ENCODE results near the gene TMEM125. TPM values are rescaled to one million over a fixed set of nuclear protein-coding genes. Genes with fewer than 3 reads are reported as not detected.

The TMEM125 gene
- total RNA-seq: 3.9 and 12.0 TPM in 2 replicates

GRCh38 chr1:43269627-43270375, at the start of gene TMEM125:
TSS of gene TMEM125 (plus strand) at chr1:43269983. CDS start at chr1:43272723, 2,740 bp downstream.
- DNase-seq (ENCODE audit: low read depth): no peak

DNA sequence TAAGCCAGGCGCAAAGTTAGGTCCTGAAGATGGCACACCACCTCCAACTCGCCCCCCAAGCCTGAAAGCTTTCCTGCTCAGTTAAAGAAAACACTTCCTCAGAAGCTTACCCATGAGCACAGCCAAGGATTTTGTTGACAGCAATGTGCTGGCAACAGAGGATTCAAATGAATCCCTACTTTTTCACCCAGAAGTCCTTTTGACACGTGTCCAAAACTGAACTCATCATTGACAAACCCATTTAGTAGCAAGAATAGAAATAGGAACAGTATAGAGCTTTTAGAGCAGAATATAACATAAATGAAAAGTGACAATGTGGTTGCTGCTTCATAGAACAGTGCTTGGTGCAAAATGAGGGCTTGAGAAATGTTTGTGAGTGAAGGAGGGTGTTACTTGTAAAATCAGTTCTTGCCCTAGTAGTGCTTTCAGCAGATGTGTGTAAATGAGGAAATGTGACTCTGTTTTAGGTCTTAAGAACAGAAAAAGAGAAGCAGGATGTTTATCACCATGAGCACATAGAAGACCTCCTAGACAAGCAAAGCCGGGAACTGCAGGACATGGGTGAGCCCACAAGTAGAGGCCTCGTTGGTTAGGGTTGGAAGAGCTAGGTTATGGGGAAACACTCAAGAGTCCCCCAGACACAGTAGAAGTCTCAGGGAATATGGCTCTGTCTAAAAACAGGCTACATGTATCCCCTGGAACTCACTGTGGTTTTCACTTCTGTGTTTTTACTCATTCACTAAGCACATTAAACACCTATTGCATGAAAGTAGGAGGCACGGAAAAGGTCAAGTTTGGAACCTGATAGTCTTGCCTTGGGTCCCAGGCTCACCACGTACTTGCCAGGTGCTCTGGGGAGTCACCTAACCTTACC, 48.6 kb upstream of the TMEM125 start:
- DNase-seq (ENCODE audit: low read depth): no peak

GRCh38 chr1:43221797-43222196, 48.0 kb upstream of the TMEM125 start:
- no peak for DNase-seq (ENCODE audit: low read depth)

- DNase-seq (ENCODE audit: low read depth): no peak
These were observed 46.9 kb upstream of the TMEM125 start for GRCh38 chr1:43222879-43223278.

DNA sequence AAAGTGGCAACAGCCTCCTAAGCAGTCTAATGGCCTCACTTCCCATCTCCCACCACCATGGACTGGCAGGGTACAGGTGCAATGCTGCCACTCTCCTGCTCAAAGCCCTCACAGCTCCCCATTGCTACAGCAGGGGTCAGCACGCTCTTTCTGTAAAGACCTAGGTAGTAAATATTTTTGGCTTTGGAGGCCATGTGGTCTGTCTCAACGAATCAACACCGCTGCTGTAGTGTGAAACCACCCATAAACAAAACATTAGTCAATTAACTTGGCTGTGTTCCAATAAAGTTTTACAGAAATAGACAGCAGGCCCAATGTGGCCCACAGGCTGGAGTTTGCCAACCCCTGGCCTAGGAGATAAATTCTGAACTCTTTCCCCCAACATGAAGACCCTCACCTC, 44.6 kb upstream of the TMEM125 start:
- DNase-seq (ENCODE audit: low read depth): peak; percentile 13

- DNase-seq (ENCODE audit: low read depth): peak; percentile 48
These were observed 42.5 kb upstream of the TMEM125 start for GRCh38 chr1:43227143-43227764.

- no peak for DNase-seq (ENCODE audit: low read depth)
These were observed 39.7 kb upstream of the TMEM125 start for GRCh38 chr1:43229826-43230780.

- DNase-seq (ENCODE audit: low read depth): peak; percentile 66
These were observed 37.7 kb upstream of the TMEM125 start for GRCh38 chr1:43232074-43232473.

DNA sequence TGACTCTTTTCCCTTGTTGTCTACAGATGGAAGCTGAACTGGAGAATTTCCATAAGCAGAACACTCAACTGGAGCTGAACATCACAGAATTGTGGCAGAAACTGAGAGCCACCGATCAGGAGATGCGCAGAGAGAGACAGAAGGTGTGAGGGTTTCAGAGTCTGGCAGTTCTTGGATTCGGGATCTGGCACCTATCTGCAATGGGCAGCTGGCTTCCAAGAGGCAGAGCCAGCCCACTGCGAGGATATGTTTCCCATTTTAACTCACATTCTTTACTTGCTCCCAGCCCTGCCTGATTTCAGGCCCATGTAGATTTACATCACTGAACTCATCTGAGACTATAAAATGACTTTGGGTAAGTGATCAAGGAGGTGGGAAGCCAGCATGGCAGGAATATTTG, 37.3 kb upstream of the TMEM125 start:
- DNase-seq (ENCODE audit: low read depth): no peak

DNA sequence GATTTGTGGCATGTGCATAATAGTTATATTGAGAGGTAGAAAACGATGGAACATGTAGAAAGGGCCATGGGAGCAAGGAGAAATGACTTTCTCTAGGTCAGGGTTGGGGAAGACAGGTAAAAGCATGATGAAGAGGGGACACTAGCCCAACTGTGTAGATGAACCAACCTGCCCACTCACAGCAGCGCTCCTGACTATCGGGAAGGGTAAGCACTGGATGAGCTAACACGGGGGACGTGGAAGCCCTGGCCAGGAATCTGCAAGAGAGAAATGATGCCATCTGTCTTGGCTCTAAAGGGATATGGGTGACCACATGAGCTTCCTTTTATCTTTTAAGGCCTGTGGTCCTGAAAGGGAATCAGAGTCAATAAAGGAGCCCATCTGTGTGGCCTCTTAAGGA, 36.2 kb upstream of the TMEM125 start:
- DNase-seq (ENCODE audit: low read depth): no peak

GRCh38 chr1:43234267-43234666, 35.5 kb upstream of the TMEM125 start:
- DNase-seq (ENCODE audit: low read depth): no peak

GRCh38 chr1:43235040-43235439, 34.7 kb upstream of the TMEM125 start:
- DNase-seq (ENCODE audit: low read depth): no peak

GRCh38 chr1:43235451-43236121, 34.2 kb upstream of the TMEM125 start:
- DNase-seq (ENCODE audit: low read depth): no peak

DNA sequence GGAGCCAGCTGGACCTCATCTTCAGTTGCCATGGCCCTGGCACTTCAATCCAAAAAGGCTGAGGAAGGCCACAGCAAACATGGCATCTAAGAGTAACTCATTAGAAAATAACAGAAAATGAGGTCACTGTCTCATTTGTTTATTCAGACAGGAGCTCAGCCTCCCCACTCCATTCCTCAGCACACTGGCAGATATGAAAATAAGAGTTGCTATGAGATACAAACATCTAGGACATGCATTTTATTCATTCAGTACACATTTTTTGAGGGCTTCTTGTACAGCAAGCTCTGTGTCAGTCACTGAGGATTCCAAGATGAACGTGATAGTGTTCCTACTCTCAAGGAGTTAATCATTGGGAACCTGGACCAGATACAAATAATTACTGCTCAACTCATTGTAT, 32.7 kb upstream of the TMEM125 start:
- no peak for DNase-seq (ENCODE audit: low read depth)

DNA sequence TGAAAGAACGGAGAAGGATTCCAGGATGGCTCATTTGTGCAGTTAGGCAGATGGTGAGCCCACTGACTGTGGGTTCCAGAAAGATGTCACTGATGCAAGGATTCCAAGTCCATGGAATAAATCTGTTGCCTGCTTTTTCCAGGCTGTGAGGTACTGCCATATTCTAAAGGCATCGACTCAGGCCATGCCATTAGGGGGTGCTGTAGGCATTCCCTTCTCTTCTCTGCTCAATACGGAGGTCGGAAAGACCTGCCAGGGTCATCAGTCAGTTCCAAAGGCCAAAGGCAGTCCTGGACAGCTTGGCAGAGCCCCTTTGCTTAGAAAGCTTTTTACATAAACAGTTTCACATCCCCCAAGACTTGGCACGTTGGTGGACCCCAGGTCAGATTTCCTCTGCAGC, 31.7 kb upstream of the TMEM125 start:
- DNase-seq (ENCODE audit: low read depth): peak; percentile 66

DNA sequence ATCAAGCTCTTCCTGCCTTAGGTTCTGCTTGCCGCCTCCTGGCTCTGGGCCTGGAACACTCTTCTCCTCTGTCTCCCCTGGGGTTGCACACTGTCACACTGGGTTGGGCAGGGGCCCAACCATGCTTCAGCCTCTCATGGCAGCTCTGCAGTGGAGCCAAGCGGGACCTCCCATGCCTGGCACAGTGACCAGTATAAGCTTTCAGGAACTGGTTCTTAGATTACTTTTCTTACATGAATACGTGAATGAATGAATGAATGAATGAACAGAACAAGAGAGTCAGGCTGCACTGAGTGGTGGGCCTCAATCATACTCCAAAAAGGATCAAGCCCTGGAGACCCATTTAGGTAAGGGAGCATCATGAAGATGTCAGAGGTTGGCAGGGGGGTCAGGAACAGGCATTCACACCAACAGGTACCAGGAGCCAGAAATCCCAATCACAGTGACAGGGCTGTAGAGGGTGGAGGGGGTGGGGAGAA, 30.8 kb upstream of the TMEM125 start:
- no peak for DNase-seq (ENCODE audit: low read depth)

GRCh38 chr1:43239484-43239883, 30.3 kb upstream of the TMEM125 start:
- no peak for DNase-seq (ENCODE audit: low read depth)

GRCh38 chr1:43241413-43241836, 28.4 kb upstream of the TMEM125 start:
- peak; percentile 77 for DNase-seq (ENCODE audit: low read depth)

GRCh38 chr1:43243299-43243698, 26.5 kb upstream of the TMEM125 start:
- DNase-seq (ENCODE audit: low read depth): no peak

DNA sequence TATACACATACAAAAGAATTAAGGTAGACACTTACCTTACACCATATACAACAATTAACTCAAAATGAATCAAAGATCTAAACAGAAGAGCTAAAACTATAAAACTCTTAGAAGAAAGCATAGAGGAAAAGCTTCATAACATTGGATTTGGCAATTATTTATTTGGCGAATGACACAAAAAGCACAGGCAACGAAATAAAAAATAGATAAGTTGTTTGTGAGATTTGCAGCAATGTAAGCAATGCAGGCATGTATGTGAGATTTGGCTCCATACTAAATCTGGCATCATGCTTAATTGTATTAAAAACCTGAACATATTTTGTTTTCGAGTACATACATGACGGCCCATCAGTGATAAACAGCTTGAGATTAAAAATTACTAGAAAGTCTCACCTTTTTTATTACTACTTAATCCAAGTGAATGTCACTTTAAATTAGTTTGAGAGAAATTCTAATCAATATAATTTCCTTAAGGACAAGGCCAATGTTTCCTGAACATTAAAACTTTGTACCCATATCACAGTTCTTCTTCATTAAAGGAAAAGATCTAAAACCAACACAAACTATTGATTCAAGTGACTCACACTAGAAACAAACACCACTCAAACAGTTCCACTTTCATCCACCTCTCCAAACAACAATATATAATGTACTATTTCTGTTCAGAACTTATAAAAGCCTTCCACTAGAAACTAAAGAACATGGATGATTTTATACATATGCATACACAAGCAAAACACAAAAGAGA, 23.1 kb upstream of the TMEM125 start:
- DNase-seq (ENCODE audit: low read depth): no peak
